Cortex of kidney (tissue), 1 donor: ENCODE measurements around the gene RETREG1.
A peak's percentile ranks its signal among the peaks of the same experiment; 100 is the strongest.
"Not testable (repeated sequence)": the region's sequence is repeated elsewhere in the genome, so short reads cannot be mapped to it uniquely, and the experiment has no call there.

ENCODE experiments used
- DNase-seq: peaks from one replicate; lab custom pipeline; 2025; lab: John Stamatoyannopoulos, UW

RETREG1 gene

DNA sequence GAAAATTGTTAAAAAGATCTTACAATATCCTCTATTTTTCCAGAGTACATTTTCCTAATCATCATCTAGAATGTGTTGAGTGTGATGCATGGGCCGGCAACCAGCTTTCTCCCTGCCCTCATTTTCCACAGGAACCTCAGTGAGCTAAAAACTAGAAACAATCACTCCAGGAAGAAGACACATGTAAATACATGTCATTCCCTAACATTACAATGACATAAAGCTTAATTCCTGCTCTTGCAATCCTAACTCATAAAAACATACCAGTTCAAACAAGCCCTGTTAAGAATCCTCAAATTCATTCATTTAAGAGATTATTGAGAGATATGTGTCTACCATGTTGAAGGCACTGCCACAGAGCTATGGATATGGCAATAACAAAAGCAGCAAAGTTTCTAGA, 132.7 kb downstream of the RETREG1 start:
- no peak for DNase-seq

DNA sequence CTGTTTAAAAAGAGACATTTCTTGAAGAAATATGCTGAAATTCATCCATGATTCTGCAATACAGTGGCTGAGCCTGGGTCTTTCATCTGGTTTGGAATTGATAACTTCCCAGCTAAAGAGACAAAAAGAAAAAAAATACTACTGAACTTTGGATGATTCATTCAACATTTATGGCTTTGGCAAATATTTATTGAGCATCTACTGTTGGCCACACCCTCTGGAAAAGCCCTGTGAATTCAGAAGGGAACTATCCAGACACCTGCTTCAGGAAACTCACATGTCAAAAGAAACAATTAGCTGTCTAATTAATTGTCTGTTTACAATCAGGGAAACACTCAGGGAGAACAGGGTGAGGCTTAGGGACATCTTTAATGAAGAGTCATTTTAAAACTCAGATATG, 133.4 kb downstream of the RETREG1 start:
- DNase-seq, result no peak

DNA sequence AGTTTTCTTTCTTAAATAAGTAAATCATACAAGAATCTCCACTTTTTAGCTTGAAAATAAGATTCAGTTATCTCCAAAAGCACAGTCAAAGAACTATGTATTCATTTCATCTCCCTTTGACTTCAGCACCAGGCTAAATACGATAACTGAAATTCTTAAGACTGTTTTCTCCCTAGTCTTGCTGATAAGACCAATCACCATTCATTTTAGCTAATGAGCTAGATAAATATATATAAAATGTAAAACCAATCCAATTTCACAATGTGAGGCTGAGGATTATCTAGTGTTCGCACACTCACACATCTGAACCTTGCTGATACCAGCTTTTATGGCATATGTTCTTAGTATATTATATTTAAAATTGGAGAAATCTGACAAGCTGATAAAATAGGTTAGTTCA, 133.9 kb downstream of the RETREG1 start:
- no peak for DNase-seq

DNA sequence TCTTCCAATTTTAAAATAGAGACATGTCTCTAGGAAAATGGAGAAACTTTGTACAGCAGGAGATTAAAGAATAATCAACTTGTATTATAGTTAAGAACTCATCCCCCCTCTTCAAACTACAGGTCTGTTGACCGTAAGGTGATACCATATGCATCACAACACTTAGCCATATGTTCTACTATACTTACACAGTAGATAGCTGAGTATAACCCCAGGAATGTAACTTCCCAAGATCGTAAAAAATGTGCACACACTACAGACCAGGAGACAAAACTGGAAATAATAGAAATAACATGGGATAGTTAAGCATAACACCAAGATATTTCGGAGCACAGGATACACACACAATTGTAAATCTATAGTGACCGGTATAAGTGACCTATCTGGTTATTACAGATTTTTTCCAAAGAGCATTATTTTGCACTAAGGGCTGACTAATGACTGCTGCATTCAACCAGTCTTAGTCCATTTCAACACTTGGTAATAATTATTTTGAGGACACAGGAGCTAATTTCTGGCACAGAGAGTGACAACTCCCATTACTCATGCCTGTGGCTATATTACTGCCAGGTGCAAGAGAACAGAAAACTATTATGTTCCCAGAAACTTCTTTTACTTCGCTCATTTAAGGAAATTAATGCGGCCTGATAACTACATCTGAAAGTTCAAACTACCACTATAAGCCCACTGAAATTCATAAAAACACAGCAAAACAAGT, 135.8 kb downstream of the RETREG1 start:
- DNase-seq, result no peak

DNA sequence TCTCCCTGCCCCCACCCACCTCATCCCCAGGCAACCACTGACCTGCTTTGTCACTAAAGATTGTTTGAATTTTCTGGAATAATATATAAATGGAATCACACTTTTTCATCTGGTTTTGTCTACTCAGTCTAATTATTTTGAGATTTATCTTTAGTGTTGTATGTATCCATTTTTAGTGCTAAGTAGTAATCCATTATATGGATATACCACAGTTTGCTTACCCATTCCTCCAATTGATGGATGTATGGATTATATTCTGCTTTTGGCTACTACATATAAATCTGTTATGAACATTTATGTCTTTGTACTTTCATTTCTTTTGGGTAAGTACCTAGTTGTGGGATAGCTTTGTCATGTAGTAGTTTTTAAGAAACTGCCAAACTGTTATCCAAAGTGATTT, 136.7 kb downstream of the RETREG1 start:
- no peak for DNase-seq

DNA sequence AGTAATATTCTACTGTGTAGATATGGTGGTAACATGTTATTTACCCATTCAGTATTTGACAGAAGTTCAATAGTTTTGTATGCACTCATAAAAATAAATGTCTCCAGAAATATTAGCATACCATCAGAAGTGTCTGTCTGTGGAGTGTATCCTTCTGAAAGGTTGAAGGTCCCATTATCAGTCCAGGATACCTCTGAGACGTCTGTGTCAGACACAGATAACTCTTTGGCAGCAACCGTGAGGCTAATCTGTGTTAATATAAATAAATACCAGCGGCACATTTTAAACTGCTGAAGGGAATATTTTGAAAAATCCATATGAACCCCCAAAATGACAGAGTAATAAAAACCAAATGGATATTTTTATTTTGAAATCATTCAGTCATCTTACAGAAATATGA, 139.3 kb downstream of the RETREG1 start:
- DNase-seq, result no peak

DNA sequence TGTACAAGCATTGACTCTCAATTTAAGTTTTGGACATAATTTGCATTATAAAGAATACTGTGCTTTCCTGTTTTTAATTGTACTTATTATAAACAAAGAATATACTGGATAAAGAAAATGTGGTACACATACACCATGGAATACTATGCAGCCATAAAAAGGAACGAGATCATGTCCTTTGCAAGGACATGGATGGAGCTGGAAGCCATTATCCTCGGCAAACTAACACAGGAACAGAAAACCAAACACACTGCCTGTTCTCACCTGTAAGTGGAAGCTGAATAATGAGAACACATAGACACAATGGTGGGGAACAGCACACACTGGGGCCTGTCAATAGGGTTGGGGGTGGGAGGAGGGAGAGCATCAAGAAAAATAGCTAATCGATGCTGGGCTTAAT, 140.4 kb downstream of the RETREG1 start:
- not testable (repeated sequence) for DNase-seq

DNA sequence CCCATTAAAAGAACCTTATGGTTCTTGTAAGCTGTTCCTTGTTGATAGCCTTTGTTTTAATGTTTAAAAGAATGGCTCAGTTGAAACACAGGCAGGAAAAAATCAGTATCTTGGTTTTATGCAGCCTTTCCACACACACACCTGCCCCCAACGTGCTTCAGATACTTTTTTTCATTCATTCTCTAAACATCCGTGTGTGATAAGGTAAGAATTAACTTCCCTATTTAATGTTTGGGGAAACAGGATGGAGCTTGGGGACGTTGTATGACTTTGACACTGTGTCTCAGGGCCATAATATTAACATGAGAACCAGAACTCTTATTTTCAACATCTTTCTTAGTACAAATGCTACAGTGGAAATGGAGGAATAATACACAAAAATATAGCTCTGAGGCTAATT, 145.4 kb downstream of the RETREG1 start:
- DNase-seq, result no peak

DNA sequence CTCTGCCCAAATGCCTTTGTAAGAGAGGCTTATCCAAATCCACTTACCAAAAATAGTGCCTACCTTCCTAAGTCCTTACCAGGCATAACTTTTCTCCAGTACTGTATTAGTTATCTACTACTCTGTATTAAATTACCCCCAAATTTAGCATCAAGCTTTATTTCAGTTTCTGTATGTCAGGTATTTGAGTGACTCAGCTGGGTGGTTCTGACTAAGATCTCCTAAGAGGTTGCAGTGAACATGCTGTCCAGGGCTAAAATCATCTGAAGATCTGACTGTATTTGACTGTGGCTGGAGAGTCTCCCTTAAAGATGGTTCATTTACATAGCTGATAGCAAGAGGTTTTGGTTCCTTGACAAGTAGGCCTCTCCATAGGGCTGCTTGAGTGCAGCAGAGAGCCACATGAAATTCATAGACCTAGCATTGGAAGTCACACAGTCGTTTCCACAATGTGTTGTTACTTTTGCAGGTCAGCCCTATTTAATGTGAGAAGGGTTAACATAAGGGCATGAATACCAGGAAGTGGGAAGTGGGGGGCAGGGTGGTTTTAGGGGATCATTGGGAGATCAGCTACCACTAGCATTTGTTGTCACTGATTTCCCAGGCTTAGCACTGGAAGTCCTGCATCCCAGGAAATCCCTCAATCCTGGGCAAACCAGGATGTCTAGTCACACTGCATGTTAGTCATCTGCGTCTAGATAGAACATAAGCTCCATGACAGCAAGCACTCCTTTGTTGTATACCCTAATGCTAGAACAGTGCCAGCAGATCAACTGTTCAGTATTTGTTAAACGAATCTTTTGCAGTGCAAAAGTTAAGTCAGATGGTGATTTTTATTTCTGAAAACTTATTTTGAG, 149.2 kb downstream of the RETREG1 start:
- DNase-seq, result no peak

DNA sequence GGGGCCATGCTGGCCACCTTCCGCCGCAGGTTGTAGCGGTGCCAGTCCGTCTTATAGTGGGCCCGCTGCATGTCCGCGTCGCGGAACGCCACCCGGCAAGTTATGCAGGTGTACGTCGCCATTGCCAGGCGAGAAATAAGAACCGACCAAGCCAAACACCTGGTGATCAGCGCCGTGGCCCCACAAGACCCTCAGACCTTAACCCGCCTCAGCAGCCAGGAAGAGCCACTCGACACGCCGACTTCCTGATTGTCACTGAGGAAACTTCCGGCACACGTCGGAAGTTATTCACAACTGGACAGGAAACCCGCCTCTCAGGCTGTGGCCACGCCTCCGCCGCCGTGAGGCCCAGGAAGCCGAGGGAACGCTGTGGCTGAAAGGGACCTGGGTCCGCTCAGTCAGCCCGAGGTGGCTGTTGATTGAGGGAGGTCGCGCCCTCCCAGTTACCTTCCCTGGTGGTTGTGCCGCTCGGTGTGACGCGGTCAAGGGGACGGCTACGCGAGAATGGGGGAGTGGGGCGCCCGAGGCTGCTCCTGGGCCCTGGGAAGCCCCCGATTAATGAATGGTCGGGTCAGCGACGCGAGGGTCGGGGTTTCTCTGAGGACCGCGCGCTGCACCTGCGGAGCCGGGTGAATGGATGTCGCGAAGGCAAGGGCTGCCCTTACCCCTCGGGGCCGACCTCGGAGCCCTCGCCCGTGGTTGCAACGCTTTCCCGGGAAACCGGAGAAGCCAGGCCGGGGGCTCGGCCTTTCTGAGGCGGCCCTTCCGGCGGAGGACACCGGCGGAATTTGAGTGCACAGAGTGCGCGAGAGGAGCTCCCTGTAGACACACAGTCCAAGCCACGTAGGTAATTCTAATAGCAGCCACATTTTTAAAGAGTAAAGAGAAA, 151.0 kb downstream of the RETREG1 start, which contains the start of gene ZNF622:
Gene ZNF622 (minus strand): TSS at position 257 of the 889 bp plus-strand sequence. CDS start 135 bp downstream, at position 122.
- DNase-seq, result peak; percentile 33

DNA sequence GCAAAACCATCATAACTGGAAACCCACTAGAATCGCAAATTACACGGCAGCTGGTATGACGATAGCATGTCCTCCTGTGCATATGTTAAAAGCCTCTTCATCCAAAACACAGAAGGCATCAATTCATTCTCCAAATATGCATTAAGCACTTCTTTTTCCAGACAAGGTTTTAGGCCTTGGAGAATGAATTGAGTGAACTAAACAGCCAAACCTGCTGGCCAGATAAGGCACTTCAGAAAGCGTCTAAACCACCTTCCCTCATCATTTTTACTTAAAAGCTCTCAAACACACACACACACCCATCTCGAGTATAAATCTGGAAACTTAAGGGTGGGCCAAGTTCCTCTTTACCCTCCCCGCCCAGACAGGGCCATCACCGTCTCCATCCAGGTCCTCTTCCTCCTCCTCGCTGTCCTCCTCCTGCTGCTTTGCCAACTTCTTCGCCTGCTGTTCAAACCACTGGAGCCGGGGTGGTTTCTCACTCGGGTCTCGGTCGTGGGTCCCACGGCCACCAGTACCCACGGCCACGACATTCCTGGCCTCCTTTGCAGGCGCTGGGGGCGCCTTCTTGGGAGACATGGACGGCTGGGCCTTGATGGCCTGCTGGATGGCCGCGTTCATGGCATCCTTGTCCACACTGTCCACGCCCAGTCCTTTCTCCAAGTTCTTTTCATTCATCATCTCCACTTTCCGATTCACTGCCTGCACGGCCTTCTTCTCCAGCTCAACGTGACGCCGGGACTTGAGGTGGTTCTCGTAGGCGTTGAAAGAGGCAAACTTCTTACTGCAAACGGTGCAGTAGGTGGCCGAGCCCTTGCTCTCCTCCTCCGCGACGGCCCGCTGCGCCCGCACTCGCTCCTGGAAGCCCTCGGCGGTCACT, 151.9 kb downstream of the RETREG1 start:
- no peak for DNase-seq

DNA sequence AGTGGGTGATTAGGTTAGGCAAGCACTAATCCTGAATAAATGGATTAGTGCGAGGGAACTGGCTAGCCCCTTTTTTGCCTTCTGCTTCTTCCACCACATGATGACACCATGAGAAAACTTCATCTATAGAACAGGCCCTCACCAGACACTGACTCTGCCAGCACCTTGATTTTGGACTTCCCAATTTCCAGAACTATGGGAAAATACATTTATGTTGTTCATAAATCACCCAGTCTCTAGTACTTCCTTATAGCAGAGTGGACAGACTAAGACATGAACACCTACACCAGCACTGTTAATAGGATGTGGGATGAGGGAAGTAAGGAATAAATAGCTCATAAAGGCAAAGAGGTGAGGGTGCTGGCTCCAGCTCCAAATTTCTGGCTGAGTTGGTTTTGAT, 152.6 kb downstream of the RETREG1 start:
- DNase-seq, result no peak

DNA sequence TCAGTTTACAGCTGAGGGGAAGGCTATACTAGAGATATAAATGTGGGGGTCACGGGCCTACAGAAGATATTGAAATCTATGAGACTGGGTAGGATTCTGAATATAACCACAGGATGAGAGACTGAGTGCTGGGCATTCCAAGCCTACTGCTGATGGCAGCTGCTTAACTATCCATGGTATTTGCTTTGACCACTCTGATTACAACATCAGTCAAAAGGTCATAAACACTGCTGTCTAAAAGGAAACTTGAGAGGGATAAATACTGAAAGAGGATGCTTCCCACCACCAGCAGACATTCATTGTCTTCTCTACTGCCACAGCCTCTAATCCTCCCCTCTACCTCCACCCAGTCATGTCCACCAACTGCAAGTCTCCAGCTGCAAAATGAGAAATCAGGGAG, 155.0 kb downstream of the RETREG1 start:
- DNase-seq, result no peak

DNA sequence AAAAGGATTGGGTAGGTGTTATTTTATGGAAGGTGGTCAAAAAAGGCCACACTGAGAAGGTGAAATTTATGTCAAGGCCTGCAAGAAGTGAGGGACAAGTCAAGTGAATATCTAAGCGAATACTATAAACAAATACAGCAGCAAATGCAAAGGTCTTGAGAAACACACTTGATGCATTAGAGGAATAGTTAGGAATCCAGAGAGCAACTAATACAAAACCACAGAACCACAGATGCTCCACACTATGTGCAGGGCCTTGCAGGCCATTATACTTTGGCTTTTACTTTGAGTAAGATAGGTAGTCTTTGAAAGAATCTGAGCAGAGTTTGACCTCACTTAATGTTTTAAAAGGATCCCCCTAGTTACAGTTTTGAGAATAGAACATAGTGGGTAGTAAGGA, 155.8 kb downstream of the RETREG1 start:
- DNase-seq, result no peak

DNA sequence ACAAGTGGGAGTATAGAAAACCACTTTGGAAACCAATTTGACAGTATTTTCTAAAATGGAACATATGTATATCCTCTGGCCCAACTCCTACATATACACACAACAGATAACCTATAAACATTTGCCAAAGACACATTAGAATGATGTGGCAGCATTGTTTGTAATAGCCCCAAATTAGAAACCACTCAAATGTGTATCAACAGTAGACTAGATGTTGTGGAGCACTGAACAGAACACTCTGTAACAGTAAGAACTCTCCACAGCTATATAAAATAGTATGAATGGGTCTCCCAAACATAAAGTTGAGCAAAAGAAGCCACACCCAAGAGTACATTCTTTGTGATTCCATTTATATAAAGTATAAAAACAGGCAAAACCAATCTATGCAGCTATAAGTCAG, 157.3 kb downstream of the RETREG1 start:
- DNase-seq, result no peak

DNA sequence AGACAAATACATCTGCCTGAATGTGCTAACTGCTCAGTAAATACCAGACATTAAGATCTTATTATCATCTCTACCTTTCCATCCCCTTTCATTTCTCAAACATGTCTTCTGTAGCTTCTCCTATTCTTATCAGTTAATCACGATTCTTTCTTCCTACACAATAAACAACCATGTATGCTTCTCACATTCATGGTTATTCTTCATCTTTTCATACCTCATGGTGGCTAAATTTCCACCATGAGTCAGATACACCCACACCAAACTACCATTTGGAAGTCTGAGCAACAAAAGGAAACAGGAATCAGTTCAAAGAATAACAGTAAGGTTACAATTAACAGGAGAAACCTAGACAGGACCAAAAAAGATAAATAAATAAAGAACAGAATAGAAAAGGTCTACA, 158.9 kb downstream of the RETREG1 start:
- no peak for DNase-seq

DNA sequence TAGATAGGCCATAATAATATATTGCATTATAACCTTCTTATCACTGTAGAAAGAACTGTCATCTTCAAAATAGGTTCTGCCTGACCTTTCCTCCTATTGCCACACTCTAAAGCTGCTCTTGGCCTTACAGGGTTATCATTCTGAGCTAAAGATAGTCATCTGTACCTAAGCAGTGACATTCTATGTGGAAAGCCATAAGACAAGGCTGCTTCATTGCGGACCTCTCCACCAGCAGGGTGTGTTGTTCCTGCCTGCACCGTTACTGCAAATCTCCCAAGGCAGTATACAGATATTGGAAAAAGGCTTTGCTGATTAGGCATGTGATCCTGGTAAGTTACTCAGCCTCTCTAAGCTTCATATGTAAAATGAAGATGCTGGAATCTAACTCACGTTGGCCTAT, 159.3 kb downstream of the RETREG1 start:
- DNase-seq, result no peak

DNA sequence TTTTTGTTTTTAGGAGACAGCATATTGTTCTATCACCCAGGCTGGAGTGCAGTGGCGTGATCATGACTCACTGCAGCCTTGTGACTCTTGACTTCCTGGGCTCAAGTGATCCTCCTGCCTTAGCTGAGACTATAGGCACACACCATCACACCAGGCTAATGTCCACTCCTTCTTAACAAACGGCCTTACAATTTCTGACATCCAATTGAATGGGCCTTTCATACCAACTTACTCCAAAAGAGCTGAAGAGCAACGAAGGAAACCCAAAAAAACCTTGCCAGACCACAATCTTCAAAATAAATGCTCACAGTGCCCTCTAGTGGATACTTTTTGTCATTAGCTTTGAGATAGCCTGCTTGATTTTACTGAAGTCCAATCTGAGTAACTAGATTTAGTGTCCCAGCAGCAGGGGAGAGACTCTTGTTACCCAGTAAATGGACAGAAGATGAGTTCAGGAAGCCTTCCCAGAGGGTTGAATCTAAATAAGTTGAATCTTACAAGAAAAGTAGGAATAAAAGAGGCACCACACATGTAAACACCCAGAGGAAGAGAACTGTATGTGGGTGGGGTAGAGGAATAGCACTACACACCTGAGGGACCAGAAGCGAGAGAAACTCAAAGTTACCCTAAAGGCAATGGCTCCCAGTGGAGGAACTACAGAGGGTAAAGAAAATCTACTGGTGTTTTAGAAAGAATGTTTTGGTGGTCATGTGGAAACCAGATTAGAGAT, 160.5 kb downstream of the RETREG1 start:
- DNase-seq, result no peak

DNA sequence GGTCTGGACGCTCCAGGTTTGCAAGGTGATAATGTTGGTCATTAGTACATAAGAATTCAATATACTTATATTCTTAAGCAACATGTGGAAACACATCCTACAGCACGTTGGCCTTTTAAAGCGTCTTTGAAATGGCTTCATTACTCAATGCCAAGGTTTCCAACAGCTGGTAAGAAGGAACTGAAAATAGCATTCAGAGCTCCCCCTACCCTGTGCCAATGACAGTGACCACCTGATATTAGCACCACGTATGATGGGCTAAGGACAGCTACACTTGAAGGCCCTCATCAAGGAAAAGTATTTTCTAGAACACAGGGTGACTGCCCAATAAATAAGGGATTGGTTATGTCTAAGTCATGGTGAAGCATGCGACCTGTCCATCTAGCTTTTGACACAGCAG, 161.1 kb downstream of the RETREG1 start:
- DNase-seq, result no peak

DNA sequence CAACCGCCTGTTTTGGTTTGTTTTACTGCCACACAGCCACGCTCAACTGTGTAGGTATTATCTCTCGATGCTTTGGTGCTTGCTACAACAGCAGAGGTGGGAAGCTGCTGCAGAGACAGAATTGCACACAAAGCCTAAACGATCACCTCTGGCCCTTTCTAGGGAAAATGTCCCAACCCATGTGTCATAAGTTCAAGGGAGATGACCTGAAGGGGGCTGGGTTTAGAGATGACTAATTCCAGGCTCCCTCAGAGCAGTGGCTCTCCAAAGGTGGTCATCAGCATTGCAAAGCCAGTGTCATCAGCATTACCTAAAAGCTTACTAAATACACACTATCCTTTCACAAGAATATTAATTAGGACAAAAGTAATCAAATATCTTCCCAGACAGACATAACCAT, 162.1 kb downstream of the RETREG1 start:
- no peak for DNase-seq

DNA sequence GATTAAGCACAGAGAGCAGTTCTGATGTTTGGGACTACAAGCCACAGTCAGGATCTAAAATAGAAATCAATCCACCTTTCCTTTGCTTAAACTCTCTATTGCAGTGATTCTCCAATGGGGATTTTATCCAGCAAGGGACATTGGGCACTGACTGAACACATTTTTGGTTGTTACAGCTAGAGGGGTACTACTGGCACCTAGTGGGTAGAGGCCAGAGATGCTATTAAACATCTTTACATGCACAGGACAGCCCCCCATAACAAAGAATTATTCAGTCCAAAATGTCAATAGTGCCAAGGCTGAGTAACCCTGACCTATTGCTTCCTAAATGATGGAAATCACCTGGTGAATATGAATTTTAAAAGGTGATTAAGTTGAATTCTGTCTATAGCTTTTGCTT, 163.2 kb downstream of the RETREG1 start:
- no peak for DNase-seq
